ENCODE measurements around the gene PAX8.

PAX8 gene

DNA sequence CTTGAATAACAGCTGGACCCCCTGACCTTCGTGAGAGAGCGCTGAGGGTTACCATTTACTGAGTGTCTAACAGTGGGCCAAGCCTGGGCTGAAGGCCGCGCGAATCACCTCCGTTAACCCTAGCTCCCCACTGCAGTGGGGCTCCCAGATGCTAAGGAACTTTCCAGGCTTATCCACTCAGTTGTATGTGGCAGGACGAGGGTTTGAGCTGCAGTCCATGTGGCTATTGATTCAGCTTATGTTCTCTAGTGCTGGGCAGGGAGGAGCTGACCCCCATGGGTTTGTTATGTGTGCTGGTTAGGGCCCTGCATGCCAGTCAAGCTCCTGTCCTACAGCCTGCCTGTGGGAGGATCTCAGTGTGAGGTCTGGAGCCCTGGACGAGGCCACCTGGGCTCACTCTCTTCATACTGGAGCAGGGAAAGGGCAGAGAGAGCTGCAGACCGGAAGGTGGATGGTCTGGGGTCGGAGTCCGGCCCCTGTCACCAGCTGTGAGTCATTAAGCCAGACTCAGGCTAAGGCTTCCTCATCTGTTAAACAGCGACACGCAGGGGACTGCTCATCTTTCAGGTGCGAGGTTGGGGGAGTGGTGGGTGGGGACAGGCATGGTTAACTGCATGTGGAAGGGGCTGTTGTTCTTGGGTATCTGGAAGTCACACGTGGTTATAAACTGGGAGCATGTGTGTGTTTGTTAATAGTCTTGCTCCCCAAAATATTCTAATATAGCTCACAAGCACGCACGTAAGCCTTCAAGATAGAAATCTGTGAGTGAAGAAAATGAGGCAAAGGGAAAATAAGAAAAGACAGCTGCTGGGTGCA is 98.4 kb downstream of the PAX8 start:
- DNase-seq = no peak

DNA sequence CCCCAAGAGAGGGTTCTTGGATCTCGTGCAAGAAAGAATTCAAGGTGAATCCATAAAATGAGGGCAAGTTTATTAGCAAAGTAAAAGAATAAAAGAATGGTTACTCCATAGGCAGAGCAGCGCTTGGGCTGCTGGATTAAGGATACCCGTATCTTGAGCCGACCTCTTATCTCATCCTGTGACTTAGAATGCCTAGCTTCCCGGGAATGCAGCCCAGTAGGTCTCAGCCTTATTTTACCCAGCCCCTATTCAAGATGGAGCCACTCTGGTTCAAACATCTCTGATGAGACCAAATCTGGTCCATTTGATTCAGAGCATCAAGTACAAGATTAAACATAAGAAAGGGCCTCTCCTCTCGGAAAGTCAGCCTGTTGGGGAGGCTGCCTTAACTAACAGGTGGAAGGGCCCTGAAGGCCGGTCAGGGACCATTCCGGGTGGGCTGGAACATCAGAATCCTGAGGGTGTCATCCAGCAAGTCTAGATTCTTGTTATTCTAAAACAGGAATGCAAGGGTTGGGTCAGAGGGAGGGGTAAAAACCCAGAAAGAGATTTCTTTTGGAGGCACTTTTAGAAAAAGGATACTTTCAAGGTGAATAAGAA is 99.2 kb downstream of the PAX8 start:
- no peak for DNase-seq

DNA sequence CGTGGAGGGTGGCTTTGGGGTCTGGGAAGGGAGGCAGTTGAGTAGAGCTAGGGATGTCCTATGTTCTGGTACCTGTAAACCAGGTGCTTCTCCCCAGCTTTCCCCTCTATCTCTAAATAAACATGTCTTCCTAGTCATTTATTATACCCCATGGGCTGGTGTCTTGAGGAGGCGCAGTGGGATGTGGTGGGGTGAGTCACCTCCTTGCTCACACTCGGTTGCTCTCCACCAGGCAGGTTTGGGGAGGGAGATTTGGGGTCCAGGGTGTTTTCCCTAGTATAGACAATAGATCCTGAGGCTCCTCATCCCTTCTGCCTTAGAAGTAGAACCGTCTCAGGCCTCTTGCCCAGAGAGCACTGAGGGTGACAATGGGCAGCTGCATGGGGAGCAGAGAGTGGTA is 99.8 kb downstream of the PAX8 start:
- DNase-seq = no peak

DNA sequence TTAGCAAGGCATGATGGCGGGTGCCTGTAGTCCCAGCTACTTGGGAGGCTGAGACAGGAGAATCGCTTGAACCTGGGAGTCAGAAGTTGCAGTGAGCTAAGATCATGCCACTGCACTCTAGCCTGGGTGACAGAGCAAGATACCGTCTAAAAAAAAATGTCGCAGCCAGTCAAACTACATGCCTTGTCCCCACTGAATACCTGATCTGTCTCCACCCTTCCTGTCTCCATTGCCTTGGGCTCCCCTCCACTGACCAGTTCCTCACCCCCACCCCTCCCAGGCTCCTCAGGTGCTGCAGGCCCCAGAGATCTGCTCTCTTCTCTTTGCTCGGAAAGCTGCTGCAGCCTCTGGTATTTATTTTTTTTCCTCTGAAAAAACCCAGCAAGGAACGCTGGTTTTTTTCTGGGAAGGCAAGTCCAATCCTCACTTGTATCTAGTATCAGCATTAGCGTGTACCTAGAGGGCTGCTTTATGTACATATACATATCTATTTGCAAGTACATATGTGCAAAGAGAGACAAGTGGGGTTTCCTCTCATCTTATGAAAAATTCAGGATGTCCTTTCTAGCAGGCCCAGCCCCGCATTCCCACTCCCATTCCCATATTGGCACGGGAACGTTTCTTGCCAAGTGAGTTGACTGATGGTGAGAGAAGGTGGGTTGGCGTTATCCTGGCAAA is 100.5 kb downstream of the PAX8 start:
- no peak for DNase-seq

DNA sequence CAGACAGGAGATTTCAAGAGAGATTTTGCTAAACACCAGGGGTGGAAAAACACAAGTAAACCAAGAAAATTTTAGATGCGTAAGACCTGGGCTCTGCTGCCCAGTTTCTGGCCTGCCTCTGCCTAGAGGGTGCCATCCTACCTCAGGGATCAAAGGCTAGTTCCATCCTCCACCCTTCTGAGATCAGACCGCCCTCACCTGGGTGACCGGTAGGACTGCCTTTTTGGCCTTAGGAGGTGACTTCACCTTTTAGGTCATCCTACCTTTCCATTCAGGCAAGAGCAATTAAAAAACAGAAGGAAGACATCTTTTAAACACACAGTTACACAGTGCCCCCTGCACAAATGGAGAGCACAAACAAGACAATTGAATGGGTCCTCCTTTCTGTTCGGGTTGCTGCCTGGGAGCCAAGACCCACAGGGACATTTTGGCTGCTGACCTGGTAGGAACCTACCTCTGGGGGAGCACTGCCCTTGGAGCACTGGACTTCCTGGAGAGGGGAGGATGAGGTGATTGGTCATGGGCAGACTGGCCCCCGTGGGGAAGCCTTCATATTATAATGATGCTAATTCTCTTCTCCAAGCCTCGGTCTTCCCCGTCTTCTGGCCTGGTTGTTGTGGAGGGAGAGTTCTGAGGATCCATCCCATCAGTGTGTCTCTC is 101.9 kb downstream of the PAX8 start:
- DNase-seq = no peak

DNA sequence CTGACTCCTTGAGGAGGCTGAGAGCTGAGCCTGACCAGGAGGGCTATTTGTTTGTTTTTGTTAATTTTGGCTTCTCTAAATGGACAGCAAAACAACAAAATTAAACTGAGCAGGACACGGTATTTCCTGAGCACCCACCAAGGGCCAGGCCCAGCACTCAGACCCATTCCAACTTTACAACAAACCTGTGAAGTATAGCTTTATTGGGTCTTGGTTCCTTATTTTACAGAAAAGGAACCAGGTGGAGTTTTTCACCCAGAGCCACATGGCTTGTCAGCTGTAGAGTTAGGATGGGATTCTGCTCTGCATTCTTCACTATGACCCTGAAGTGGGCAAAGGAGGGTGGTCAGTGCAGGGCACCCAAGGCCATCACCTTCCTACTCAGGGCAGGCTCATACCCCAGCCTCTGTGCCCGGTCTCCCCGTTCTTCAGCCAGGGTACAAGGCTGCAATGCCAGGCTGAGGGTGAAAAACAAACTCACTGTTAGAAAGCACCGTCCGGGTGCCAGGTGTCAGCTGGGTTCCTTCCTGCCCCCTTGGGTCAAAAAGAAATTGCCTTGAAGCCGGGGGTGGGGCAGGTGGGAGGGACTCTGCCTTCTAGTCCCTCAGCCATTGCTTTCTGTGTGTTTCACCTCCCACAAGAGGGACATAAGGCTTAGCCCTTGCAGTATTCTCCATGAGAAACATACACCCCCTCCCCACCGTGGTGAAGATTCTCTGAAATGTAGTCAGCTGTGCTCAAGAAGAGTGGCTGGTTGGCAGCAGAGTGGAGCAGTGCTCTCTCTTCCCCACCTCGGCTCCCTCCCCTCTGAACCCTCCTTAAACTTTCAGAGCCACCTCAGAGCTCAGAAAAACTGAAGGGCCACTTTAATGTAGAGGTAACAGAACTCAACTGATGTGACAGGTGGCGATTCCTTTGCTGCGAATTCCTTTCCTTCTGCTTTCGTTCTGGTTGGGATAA is 102.7 kb downstream of the PAX8 start:
- DNase-seq = no peak

DNA sequence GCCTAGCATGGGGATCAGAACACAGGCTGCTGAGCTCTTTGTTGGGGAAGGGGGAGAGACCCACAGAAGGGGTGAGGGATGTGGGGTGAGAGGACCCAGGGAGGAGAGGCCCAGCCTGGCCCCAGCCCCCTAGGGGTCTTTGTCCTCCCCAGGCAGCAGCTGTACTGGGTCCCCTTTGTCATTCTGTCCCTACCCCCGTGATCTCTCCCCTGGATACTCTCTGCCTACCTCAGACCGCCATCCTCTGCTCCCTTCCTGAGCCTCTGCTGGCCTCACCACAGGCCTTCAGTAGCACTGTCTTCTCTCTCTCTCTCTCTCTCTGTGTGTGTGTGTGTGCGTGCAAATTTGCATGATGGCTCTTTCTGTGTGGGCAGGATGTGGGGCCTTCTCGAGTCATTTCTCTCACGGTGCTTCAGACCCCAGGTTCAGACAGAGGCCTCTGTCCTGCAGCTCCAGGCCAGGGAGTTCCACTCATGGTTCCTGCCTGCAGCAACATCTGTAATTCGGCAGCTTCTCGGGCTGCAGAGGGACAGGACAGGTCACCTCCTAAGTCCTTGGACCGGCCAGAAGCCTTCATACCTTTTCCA is 103.6 kb downstream of the PAX8 start:
- DNase-seq = no peak

DNA sequence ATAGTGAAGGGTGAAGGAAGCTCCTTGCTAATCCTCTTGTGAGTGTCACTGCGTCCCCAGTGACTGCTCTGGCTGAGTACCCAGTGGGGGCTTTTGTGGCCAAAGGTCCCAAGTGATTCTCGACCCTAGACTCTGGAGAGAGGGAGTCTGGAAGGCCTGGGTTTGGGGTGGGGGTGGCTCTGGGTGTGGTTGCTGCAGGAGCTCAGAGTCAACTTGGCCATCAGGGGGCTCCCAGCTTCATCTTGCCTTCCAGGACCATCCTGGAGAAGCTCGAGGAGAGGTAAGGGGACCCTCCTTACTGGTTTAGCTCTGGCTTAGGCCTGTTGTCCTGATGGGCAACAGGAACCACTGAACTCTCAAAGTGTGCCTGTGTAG is 104.4 kb downstream of the PAX8 start:
- no peak for DNase-seq

DNA sequence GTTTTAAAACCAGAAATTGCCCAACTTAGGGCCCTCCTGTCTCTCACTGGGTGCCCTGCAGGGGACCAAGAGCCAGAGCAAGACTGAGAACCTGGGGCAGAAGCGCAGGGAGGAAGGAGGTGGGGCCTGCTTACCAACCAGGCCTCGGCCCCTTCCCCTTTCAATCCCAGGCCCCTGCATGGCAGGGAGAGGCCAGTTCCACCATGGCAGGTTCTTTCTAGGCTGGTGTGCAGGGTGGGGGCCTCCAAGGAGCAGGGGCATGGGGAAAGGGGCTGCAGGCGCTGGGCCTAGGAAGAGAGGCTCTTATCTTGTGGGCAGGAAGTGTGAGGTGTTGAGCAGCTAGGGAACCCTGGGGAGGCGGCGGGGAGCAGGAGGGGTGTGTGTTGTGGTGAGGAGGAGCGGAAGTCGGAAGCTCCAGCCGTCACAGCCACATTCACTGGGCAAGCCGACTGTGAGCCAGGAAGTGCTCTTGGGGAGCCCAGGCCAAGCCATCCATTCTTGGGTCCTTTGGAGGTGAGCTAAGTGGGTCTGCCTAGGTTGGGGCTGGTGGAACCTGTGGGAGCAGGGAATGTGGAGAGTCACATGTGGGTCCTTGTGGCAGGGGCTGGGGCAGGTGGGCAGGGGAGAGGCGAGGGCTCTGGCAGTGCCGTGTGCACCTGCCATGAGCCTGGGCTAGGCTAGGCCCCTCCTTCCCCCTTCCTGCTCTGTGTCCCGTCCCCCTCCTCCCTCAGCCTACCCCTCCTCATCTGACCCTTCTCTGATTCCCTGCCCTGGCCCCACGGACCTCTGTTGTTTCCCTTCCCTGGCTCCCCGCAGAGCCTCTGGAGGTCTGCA is 105.0 kb downstream of the PAX8 start, which contains the start of gene PSD4:
Gene PSD4 (plus strand): TSS at position 430 of the 834 bp plus-strand sequence. CDS start 8,486 bp downstream, outside the sequence.
- no peak for DNase-seq

DNA sequence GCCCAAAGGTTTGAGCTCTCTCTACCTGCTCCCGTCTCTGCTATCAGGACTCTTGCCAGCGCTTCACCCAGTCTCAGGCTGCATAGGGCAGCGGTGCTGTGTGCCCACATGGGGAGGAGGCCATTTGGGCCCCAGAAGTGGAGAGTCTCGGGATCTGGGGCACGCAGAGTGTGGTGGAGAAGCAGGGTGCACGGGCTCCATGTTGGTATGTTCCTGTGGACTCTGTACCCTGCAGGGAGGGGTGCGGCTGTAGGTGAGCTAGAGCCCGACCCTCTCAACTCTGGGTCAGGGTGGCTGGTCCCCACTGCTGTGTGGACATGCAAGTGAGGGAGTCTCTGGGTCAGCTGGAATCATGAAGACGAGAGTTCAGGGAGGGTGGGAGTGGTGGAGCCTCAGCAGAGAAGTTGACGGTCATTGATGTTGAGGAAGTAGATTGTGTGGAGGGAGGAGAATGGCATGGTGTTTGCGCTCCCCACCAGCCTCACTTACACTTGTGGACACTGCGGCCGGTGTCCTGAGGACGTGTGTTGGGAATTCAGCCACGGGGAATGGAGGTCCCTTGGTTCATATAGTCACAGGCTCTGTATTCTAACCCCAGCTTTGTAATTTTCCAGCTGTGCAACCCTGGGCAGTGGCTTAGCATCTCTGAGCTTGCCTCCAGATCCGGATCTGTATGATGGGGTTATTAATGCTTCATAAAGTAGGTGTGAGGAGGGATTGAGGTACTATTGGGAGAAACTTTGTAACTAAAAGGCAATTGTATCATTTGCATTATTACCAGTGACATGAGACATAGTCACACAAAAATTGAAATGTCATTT is 105.8 kb downstream of the PAX8 start:
- DNase-seq = no peak

DNA sequence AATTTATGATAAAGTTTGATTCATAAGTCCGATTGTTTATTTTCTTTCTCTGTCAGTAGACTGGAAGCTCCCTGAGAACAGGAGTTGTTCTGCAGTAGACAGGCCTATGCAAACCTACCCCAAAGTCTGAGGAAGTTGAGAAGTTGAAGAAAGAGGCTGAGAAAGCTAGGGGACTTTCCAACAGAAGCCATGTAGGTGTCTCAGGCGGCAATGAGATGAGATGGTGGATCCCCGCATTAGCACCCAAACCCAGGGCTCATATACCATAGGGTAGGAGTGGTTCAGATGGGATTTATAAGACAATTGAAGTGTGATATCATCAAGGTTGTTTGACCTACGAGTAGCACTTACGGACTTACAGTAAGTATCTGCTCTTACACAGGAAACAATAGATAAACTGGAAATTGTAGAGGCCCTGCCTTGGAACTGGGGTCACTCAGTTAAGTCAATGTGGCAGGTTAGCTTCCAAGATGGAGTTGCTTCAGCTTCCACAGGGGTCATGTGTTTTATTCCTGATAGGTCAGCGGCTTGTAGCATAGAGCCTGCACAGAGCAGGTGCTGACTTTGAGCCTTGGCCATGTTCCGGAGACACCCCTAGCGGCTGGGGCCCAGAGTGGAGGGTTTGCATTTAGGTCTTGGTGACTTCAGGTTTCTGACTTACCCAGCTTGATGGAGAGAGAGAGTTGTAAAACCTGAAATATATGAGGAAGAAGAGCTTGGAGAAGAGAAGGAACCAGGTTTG is 107.2 kb downstream of the PAX8 start:
- no peak for DNase-seq

DNA sequence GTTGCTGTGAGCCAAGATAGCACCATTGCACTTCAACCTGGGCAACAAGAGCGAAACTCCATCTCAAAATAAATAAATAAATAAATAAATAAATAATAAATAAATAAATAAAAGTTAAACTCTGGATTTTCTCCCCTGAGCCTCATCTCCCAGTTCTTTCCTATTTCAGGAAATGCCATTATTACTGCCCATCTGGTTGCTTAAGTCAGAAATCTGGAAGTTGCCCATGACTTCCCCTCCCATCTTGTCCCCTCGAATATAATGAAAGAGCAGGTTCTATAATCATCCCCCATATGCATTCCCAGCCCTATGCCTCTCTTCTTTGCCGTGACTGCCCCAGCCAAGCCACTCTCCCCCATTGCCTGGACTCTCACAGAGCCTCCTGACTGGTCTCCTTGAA is 109.1 kb downstream of the PAX8 start:
- DNase-seq = no peak

DNA sequence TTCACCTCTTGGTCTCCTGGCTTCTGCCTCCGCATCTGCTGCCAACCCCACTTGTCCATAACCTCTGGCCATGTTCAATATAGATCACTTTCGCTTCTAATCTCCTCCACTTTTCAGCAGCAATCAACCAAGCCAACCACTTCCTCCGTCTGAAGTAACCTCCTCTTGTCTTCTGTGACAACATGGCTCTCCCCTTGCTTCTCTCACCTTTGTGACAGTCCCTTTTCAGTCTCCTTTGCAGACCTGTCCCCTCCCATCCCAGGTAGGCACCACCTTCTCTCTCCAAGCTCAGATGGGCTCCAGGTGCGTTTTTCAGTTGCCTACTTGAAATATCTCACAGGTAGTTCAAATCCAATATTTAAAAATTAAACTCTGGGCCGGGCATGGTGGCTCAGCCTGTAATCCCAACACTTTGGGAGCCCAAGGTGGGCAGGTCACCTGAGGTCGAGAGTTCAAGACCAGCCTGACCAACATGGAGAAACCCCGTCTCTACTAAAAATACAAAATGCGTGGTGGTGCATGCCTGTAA is 109.7 kb downstream of the PAX8 start:
- no peak for DNase-seq

DNA sequence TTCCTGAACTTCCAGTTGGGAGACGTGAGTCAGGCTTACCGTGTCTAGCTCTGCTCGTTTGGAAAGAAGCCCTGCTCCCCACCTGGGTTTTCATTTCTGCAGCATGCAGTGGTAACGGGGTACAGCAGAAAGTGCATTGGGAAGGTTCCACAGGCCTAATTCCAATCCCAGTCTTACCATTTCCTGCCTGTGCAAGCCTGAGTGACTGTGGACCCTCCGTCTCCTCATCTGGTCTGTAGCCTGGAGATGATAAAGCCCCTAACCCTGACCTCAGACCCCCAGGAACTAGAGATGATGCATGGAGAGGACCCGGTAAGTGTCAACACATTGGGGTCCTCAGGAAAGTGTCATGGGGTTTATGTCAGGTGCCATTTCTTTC is 110.8 kb downstream of the PAX8 start:
- DNase-seq = no peak

DNA sequence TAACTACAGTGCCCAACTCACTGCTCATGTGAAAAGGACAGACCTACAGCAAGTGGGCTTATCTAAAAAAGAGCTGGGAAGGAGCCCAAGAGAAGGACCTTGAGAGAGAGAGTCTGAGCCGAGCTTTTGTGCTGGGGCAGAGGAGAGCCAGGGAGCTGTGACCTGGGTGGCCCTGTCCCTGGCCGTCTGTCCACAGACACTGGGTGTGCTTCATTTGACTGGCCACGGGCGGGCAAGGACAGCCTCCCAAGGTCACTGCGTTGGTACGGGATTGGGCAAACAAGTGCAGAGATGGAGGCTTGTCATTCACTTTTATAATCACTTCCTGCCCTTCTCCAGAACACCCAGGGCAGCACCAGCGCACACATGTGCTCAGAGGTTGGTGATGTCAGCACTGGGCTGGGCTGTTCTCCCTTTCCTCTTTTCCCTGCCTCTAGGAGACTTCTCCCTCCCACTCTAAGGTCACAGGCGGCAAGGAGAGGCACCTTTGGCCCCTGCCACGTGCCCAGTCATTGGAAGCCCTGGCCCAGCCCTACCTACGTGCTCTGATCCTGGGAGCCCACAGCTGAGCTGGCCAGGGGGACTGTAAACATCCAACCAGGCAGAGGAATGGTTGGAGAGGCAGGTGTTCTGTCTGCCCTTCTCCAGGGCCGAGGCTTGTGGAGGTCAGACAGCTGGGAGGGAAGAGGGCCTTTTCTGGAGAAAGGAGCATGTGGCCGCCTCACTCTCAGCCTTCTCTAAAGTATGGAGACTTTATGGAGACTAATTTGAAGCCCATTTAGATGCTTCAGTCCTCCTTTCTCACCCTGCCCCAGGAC is 111.4 kb downstream of the PAX8 start:
- no peak for DNase-seq

DNA sequence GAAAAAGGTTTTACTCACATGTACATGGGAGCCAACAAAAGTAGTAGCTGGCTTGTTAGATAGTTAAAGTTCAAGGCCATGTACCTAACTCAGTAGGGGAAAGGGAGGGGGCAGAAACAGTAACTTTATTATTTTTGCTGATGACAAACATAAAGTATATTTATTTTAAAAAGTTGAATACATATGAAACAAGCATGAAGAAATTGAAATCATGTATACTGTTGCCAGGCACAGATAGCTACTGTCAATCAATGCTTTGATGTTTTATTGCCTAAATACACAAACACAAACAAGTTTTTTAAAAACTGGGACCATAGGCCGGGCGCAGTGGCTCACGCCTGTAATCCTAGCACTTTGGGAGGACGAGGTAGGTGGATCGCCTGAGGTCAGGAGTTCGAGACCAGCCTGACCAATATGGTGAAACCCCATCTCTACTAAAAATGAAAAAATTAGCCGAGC is 112.5 kb downstream of the PAX8 start:
- DNase-seq = no peak

All from NCI-H1436 (cell line).